ENCODE results near the gene SLC22A8.
A peak's percentile ranks its signal among the peaks of the same experiment; 100 is the strongest.
"Not testable (repeated sequence)": the region's sequence is repeated elsewhere in the genome, so short reads cannot be mapped to it uniquely, and the experiment has no call there.

The SLC22A8 gene

DNA sequence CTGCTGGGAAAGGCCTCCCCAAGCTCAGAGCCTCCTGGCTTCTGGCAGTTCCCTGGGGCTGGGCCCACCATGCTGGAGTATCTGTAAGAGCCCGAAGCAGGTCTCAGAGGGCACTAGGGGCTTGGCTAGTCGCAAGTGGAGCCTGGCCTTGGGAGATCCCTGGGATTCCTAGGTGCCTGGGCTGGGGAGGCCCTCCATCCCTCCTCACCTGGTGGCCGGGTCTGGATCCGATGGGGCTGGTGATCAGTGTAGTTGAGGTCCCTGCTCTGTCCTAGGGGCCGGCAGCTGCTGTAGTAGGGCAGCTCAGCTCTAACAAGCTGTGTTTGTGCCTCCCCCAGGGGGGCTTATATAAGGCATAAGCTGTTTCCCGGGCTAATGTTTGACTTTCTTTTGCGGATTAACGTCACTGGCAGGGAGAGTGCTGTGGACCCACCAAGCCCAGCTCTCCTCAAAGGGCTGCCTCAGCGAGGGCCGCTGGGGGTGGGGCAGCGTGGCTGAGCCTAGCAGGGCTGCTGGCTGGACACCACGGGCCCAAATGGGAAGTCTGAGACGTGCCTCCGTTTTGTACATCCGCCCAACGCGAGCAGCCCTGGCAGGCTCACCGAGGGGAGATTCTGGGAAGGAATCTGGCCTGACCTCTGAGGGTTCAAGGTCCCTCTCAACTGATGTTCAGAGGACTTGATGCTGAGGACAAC is at the start of gene SLC22A8:
TSS of gene SLC22A8 (minus strand) at position 321 of the 695 bp plus-strand sequence. CDS start 883 bp downstream, outside the sequence.
- DNase-seq (ENCODE audit: low read depth in 4 of 4, low spot score in 1 of 4): no peak

DNA sequence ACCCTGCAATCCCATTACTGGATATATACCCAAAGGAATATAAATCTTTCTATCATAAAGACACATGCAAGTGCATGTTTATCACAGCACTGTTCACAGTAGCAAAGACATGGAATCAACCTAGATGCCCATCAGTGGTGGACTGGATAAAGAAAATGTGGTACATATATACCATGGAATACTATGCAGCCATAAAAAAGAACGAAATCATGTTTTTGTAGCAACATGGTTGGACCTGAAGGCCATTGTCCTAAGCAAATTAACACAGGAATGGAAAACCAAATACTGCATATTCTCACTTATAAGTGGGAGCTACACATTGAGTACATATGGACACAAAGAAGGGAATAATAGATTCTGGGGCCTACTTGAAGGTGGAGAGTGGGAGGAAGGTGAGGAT is 30.6 kb upstream of the SLC22A8 start:
- not testable (repeated sequence) for DNase-seq (ENCODE audit: low read depth in 4 of 4, low spot score in 1 of 4)

- no peak for DNase-seq (ENCODE audit: low read depth in 4 of 4, low spot score in 1 of 4)
Observed at GRCh38 chr11:63042596-63042995, 27.0 kb upstream of the SLC22A8 start.

GRCh38 chr11:63032457-63032856 is 16.8 kb upstream of the SLC22A8 start:
- DNase-seq (ENCODE audit: low read depth in 4 of 4, low spot score in 1 of 4): no peak

- peak; percentile 79 to 93 (median 85) for DNase-seq (ENCODE audit: low read depth in 4 of 4, low spot score in 1 of 4)
Observed at GRCh38 chr11:63023841-63024648, 8.4 kb upstream of the SLC22A8 start.

- DNase-seq (ENCODE audit: low read depth in 4 of 4, low spot score in 1 of 4): no peak
Observed at GRCh38 chr11:63023222-63023814, 7.7 kb upstream of the SLC22A8 start.

DNA sequence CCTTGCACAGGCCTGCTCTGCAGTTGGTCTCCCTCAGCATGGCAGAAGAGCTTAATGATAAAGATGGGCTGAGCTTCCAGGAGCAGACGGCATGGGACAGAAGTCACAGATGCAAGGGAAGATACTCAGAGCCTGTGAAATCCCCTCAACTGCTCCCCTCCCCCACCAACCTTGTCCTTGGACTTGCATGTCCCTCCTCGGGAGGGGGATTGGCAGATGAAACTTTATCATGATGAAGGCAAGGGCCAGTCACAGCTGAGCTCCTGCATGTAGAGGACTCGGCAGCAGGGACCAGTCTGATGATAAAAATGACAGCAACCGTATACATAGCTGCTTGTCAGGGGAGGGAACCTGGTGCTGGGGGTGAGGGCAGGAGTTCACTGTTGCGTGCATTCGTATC is 6.8 kb upstream of the SLC22A8 start:
- DNase-seq (ENCODE audit: low read depth in 4 of 4, low spot score in 1 of 4): no peak

DNA sequence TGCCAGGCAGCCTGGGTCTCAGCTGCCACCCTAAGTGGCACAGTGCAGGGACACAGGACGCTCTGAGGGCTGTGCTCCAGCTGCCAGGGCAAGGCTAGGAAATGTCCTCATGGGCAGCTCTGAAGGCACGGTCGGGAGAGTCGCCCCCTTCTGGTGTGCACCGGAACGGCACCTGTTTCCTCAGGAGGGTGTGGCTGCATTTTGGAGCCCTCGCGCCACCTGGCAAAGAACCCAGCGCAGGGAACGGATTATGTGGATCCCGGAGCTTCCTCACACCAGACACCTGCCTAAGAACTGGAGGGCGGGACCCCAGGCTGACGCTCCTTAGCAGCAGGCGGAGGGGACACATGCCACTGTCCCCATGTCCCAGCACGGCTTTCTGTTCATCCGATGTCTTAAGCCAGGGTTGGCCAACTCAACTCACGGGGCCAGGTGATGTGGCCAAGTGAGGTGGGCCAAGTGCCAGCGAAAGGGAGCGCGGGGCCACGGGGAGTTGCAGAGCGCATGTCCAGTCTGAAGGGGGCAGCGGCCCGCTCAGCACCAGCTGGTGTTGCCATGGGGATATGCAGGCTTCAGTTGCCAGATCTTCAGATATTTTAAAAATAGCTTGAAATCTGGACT is 5.1 kb upstream of the SLC22A8 start:
- peak in 3 of 4 experiments; percentile 7 to 13 (median 10) for DNase-seq (ENCODE audit: low read depth in 4 of 4, low spot score in 1 of 4)

- no peak for DNase-seq (ENCODE audit: low read depth in 4 of 4, low spot score in 1 of 4)
Observed at GRCh38 chr11:63019506-63019905, 3.9 kb upstream of the SLC22A8 start.

- no peak for DNase-seq (ENCODE audit: low read depth in 4 of 4, low spot score in 1 of 4)
Observed at GRCh38 chr11:63017306-63017974, 1.8 kb upstream of the SLC22A8 start.

- DNase-seq (ENCODE audit: low read depth in 4 of 4, low spot score in 1 of 4): no peak
Observed at GRCh38 chr11:63014408-63015055, 1.1 kb downstream of the SLC22A8 start.

DNA sequence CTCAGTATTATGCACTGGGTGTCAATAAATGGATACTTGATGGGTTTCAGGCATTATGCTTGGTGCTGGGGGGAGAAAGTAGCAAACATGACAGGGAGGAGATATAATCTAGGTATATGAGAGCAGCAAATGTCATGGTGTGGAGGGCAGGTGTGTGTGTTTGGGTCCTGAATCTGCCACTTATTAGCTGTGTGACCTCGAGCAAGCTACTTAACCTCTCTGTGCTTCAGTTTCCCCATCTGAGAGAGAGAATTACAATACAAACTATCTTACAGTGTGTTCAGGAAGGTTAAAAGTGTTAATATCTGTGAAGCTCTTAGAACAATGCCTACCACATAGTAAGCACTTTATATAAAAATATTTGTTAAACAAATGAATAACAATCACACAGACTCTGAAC is 2.8 kb downstream of the SLC22A8 start:
- no peak for DNase-seq (ENCODE audit: low read depth in 4 of 4, low spot score in 1 of 4)

DNA sequence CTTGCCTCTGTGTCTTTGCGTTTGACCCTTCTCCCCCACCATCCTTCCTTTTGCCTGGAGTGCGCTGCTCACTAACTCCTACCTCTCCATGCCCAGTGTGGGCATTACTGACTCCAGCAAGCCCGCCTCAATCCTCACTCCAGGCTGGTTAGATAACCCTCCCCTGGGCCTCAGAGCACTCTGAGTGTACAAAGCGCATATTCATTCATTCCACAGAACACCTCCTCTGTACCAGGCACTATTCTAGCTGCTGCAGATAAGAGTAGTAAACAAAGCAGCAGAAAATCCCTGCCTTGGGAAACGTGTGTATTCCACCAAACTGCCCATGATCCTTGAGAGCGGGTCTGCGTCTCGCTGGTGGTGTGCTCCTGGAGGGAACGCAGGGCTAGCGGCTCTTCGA is 3.2 kb downstream of the SLC22A8 start:
- DNase-seq (ENCODE audit: low read depth in 4 of 4, low spot score in 1 of 4): no peak

DNA sequence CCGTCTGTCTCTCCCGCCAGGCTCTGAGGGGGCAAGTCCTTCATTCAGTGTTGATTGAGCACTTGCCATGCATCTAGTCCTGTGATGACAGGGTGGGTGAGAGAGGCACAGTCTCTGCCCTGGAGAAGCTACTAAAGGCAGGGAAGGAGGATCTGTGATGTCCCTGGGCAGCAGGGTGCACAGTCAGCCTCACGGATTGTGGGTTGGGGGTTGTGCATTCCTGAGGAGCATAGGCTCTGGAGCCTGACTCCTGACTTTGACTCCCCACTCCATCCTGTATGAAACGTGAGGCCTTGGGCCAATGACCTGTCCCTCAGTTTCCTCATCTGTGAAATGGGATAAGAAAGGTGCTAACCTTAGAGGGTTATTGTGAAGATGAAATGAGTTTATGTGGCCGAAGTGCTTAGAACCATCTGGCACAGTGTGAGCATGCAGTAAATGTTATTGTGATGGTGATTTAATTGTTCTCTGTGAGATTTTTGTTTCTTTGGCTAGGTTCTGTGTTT is 4.7 kb downstream of the SLC22A8 start:
- no peak for DNase-seq (ENCODE audit: low read depth in 4 of 4, low spot score in 1 of 4)

DNA sequence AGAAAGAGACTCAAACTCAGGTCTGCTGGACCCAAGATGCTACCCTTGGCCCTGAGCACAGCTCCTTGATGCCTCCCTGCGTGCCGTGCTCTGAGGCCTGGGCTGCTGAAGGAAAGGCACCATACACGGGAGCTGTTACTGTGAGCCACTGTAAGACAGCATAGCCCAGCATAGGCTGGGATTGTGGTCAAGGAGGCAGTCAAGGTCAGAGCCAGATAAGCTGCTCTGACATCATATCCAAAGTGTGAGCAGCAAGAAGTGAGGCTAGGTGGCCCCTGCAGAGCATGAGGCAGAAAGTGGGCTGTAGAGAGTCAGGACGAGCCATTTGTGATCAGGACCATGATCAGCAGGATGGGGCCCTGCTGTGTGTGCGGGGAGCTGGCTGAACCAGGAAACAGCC is 7.7 kb downstream of the SLC22A8 start:
- no peak for DNase-seq (ENCODE audit: low read depth in 4 of 4, low spot score in 1 of 4)

DNA sequence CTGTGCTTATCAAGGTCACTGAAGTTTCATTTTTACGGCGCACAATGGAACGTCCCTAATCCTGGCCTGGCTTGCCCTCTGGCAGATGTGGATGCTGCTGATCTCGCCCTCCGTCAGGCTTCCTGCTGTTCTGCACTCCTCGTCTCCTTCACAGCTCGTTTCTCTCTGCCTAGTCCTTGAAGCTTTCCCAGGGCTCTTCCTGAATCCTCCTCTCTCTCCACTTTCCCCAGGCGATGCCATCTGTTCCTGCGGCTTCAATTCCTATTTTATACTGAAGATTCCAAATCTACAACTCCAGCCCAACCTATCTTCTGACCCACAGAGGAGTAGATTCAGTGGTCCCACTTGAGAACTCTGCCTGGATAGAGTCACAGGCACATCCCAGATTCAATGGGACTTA is 14.2 kb downstream of the SLC22A8 start:
- DNase-seq (ENCODE audit: low read depth in 4 of 4, low spot score in 1 of 4): no peak

GRCh38 chr11:62999649-63000048 is 16.0 kb downstream of the SLC22A8 start:
- no peak for DNase-seq (ENCODE audit: low read depth in 4 of 4, low spot score in 1 of 4)

GRCh38 chr11:62999156-62999555 is 16.5 kb downstream of the SLC22A8 start:
- DNase-seq (ENCODE audit: low read depth in 4 of 4, low spot score in 1 of 4): no peak

DNA sequence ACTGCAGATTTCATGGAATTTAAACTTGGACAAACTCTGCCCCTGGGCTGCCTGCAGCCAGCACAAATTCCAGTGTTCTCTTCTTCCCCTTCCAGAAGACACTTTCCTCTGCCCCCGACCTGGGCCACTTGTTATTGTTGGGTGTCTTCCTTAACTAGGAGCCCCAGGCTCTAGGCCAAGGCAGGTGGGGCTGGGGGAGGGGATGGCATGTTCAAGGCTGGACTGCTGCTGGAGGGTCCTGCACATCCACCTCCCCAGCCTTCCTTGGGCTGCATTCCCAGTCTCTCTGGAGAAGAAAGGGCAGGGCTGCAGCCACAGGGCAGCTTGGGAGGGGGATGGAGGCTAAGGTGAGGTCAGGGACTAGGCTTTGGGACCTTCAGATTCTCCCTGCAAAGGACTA is 19.4 kb downstream of the SLC22A8 start:
- DNase-seq (ENCODE audit: low read depth in 4 of 4, low spot score in 1 of 4): no peak

DNA sequence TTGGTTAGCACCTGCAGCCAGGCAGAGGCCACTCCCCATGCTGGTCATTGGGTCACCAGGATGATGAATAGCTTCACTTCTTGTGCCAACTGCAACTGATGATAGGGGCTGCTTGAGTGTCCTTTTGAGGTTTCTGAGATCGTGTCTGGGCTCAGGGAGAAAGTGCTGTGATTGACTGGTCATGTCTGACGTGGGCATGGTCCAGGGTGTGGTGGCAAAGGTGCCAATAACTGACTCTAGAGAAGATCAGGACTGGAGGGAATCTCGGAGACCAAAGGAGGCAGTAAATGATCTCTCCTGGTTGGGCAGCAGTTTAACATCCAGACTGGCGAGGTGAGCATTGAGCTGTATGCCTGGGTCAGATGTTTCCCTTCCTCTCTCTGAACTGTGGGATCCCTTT is 20.9 kb downstream of the SLC22A8 start:
- no peak for DNase-seq (ENCODE audit: low read depth in 4 of 4, low spot score in 1 of 4)
